Neural progenitor cell (in vitro differentiated cells): ENCODE results near the gene APOB.

Experiments
- CTCF ChIP-seq: fragments of 200-600 bp; sonication (generic); IDR thresholded peaks from 2 replicates; pipeline ENCODE4 v1.5.1; 2017; ENCODE audit warnings: antibody characterized with exemption, mild to moderate bottlenecking
- EZH2phosphoT487 ChIP-seq: fragments of 200-600 bp; sonication (generic); IDR thresholded peaks from 2 replicates; pipeline ENCODE4 v1.6.1; 2017; ENCODE audit warnings: antibody characterized with exemption

GRCh38 chr2:21030983-21031968 is 12.6 kb downstream of the APOB start:
- TF ChIP-seq CTCF (no peak), EZH2phosphoT487 (no peak)
